ENCODE results near the gene NDOR1. TPM values are rescaled to one million over a fixed set of nuclear protein-coding genes. Genes with fewer than 3 reads are reported as not detected.

The NDOR1 gene
- total and polyA plus RNA-seq, 7 donors: 1.5 to 6.3 (median 4.3) TPM

DNA sequence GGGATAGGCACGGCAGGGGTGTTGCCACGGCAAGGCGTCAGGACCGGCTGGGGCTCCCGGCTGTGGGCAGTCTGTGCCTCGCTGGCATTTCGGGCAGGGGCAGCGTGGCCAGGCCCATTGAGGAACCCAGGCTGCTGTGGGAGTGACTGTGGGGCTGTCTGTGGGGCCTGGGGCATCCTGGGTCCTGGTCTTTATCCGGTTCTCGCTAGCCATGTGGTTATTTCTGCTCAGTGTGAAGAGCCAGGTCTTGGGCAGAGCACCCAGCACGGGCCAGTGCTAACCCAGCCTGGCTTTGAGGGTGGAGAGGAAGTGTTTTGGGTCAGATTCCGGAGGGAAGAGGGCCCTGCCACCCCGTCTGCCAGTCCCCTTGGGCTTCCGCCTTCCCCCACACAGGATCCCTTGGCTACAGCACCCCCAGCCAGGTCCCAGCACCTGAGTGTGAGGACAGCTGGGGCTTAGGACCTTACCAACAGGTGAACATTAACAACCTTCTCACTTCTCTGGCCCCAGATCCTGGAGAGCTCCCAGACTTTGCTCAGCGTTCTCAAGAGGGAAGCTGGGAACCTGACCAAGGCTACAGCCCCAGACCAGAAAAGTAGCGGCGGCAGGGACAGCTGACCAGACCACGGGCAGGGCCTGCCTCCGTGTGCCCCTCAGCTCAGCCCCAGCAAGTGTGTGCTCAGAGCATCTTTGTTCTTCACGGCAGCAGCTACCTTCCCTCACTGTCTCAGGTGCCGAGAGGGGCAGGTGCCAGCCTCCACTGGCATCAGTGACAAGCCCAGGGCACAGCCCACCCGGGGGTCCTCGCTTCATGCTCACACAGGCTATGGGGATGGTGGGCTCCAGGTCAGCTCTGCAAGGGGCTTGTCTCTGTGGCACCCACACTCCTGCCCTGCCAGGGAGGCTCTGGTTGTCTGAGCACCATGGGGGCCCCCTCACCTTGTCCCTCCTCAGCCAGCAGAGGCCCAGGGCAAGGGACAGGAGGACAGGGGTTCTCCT is 15.9 kb upstream of the NDOR1 start:
- no peak for ATAC-seq
- peak overlapping the region; percentile 93 for H3K4me3 ChIP-seq
- intact Hi-C loops (cut with DNase I): loop anchor here (2.0 to 5.0 kb wide), 2 partner anchors 33 to 38 kb away; partner anchors contain the start of genes CYSRT1 (in 1 of the 2), RNF208 (in 1 of the 2) and RNF224 (in 1 of the 2)
- 27 to 31% (median 31%) methylated on average over 23 of the region's 23 CpGs for WGBS, 3 donors
- peak overlapping the region; percentile 97 for H3K27ac ChIP-seq
- no peak for DNase-seq
- peaks cover 3 to 51% of the 10 kb centered on the region in 2 donors for H3K36me3 ChIP-seq (ENCODE audit: insufficient read depth in 1 of 2, low read depth in 1 of 2)
- TF ChIP-seq, protein P1, sequence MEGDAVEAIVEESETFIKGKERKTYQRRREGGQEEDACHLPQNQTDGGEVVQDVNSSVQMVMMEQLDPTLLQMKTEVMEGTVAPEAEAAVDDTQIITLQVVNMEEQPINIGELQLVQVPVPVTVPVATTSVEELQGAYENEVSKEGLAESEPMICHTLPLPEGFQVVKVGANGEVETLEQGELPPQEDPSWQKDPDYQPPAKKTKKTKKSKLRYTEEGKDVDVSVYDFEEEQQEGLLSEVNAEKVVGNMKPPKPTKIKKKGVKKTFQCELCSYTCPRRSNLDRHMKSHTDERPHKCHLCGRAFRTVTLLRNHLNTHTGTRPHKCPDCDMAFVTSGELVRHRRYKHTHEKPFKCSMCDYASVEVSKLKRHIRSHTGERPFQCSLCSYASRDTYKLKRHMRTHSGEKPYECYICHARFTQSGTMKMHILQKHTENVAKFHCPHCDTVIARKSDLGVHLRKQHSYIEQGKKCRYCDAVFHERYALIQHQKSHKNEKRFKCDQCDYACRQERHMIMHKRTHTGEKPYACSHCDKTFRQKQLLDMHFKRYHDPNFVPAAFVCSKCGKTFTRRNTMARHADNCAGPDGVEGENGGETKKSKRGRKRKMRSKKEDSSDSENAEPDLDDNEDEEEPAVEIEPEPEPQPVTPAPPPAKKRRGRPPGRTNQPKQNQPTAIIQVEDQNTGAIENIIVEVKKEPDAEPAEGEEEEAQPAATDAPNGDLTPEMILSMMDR (IDR thresholded peaks at IDR 0.05): no peak
- H3K27me3 ChIP-seq (ENCODE audit: insufficient read depth in 3 of 3, low read length in 2 of 3): no peaks in the 10 kb centered on the region
- no peaks in the 10 kb centered on the region for H3K9me3 ChIP-seq
- peaks cover 51% of the 10 kb centered on the region for H3K4me1 ChIP-seq

DNA sequence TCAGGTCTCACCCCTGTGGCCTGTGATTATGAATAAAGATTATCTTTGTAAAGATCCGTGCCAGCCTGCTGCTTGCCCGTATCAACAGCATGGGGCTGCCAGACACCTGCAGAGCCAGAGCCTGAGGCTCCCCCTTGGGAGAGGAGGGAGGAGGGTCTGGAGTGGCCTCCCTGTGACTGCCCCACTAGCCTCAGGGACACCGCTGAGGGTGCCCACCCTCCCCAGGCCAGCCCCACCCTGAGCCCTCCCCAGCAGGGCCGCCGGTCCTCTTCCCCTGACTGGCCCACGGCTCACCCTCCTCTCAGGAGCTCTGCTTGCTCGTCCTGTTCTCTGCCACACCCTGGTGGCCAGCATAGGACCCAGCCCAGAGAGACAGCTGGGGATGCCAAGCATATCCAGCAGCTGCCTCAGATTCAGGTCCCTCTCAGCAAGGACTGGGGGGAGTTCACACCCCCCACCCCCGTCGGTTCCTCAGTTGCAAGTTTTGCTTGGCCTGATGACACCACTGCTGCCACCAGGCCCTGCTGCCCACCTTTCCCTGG is 15.1 kb upstream of the NDOR1 start:
- ATAC-seq (no peak), DNase-seq (no peak)
- H3K36me3 ChIP-seq (ENCODE audit: insufficient read depth in 1 of 2, low read depth in 1 of 2): peaks cover 3 to 43% of the 10 kb centered on the region in 2 donors
- TF ChIP-seq, protein P1 (IDR thresholded peaks at IDR 0.05): no peak
- WGBS, 3 donors: 55 to 67% (median 66%) methylated on average over 9 of the region's 9 CpGs
- peaks cover 53% of the 10 kb centered on the region for H3K4me1 ChIP-seq
- no peaks in the 10 kb centered on the region for H3K9me3 ChIP-seq
- H3K27me3 ChIP-seq (ENCODE audit: insufficient read depth in 3 of 3, low read length in 2 of 3): no peaks in the 10 kb centered on the region
- H3K27ac ChIP-seq: no peak overlapping the region
- H3K4me3 ChIP-seq: peak overlapping the region; percentile 93
- intact Hi-C loops (cut with DNase I): no loop called here

DNA sequence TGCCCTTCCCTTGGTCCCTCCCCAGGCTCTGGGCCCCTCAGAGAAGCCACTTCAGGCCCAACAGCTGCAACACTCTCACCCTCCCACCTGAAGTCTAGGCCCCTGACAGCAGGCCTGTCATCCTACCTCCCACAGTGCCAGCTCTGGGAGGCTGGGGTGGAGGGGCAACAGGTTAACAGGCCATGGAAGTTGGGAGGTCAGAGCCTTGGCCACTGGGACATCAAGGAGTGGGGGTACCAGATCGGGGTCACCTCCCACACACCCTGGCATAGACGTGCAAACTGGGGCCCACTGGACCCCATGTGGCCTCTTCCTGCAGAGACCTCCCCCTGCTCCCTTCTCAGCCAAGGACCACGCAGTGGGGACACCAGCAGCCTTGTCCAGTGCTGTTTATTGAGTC is 14.3 kb upstream of the NDOR1 start:
- Histone ChIP-seq H3K9me3 (no peaks in the 10 kb centered on the region), H3K4me1 (peaks cover 47% of the 10 kb centered on the region), H3K36me3 (ENCODE audit: insufficient read depth in 1 of 2, low read depth in 1 of 2) (peaks cover 3 to 36% of the 10 kb centered on the region in 2 donors), H3K4me3 (no peak overlapping the region), H3K27ac (no peak overlapping the region), H3K27me3 (ENCODE audit: insufficient read depth in 3 of 3, low read length in 2 of 3) (no peaks in the 10 kb centered on the region)
- 69 to 83% (median 71%) methylated on average over 3 of the region's 3 CpGs for WGBS, 3 donors
- intact Hi-C loops (cut with DNase I): no loop called here
- ATAC-seq (no peak), DNase-seq (no peak)
- TF ChIP-seq, protein P1 (IDR thresholded peaks at IDR 0.05): no peak

DNA sequence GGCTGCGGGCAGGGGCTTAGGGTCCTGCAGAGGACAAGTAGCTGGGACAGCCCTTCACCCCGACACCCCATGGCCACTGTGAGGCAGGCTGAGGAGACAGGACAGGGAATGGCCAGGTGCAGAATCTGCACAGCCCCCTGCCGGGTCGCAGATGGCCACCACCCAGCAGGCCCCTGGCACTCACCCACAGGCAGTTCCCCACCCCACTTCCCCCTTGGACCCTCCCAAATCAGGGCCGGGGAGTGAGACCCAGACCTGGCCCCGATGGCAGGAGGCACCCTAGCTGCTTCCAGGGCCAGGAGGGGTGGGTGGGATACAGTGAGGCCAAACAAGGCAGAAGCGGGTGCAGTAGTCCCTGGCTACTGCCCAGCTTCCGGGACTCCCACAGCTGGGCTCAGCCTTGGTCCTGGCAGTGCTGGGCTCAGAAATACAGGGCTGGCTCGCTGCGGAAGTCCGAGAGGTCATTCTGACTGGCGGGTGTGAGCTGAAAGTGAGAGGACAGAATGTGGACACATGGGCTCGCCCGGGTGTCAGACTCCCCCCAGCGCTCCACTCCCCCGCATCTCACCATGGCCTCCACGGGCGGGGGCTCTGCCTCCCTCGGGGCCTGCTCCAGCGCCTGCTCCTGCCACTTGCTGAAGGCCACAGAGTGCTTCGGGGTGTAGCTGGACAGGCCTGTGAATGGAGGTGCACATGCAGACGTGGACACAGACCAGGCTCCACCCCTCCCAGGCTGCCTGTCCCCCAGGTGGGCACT is 13.6 kb upstream of the NDOR1 start:
- no peak for ATAC-seq
- peaks cover 3 to 35% of the 10 kb centered on the region in 2 donors for H3K36me3 ChIP-seq (ENCODE audit: insufficient read depth in 1 of 2, low read depth in 1 of 2)
- TF ChIP-seq, protein P1 (IDR thresholded peaks at IDR 0.05): no peak
- no peak for DNase-seq
- peaks cover 41% of the 10 kb centered on the region for H3K4me1 ChIP-seq
- WGBS, 3 donors: 76 to 81% (median 79%) methylated on average over 21 to 22 of the region's 22 CpGs
- H3K27me3 ChIP-seq (ENCODE audit: insufficient read depth in 3 of 3, low read length in 2 of 3): no peaks in the 10 kb centered on the region
- intact Hi-C loops (cut with DNase I): no loop called here
- H3K27ac ChIP-seq: no peak overlapping the region
- H3K4me3 ChIP-seq: no peak overlapping the region
- H3K9me3 ChIP-seq: no peaks in the 10 kb centered on the region
